Neural progenitor cell (in vitro differentiated cells): ENCODE data around the gene NFRKB. TPM values are rescaled to one million over a fixed set of nuclear protein-coding genes. Genes with fewer than 3 reads are reported as not detected.

Experiments
- DNase-seq: peaks from one replicate; pipeline ENCODE4 v3.0.0-alpha.2; 2016; ENCODE audit warnings: low spot score
- H2AFZ ChIP-seq: fragments of 200-600 bp; sonication (generic); replicated peaks from 2 replicates; pipeline ENCODE4 v1.6.1; 2016; ENCODE audit warnings: antibody characterized with exemption
- H3F3A ChIP-seq: fragments of 200-600 bp; sonication (generic); 2 replicates; pipeline ENCODE4 v1.6.1; 2016; ENCODE audit warnings: antibody characterized with exemption, low read depth
- H3K27ac ChIP-seq: fragments of 200-600 bp; sonication (generic); 2 replicates; pipeline ENCODE4 v1.5.1; 2016; ENCODE audit warnings: mild to moderate bottlenecking
- H3K27me3 ChIP-seq: fragments of 200-600 bp; sonication (generic); 2 replicates; pipeline ENCODE4 v1.6.1; 2016; ENCODE audit warnings: mild to moderate bottlenecking, moderate library complexity
- H3K36me3 ChIP-seq: fragments of 200-600 bp; sonication (generic); 2 replicates; pipeline ENCODE4 v1.5.1; 2016
- H3K4me1 ChIP-seq: fragments of 200-600 bp; sonication (generic); 2 replicates; pipeline ENCODE4 v1.6.1; 2016; ENCODE audit warnings: mixed run types
- H3K4me2 ChIP-seq: fragments of 200-600 bp; sonication (generic); 2 replicates; pipeline ENCODE4 v1.6.1; 2016
- H3K4me3 ChIP-seq: fragments of 200-600 bp; sonication (generic); 2 replicates; pipeline ENCODE4 v1.5.1; 2016
- H3K79me2 ChIP-seq: fragments of 200-600 bp; sonication (generic); 2 replicates; pipeline ENCODE4 v1.6.1; 2016; ENCODE audit warnings: low read depth
- H3K9ac ChIP-seq: fragments of 200-600 bp; sonication (generic); 2 replicates; pipeline ENCODE4 v1.6.1; 2016
- H3K9me3 ChIP-seq: fragments of 200-600 bp; sonication (generic); 2 replicates; pipeline ENCODE4 v1.5.1; 2016; ENCODE audit warnings: low read depth
- H4K20me1 ChIP-seq: fragments of 200-600 bp; sonication (generic); 2 replicates; pipeline ENCODE4 v1.6.1; 2016; ENCODE audit warnings: low read depth
- H3K27ac Mint-ChIP-seq: 3 replicates; pipeline ENCODE4 v1.8.0; 2021; ENCODE audit warnings: mixed read lengths
- H3K27me3 Mint-ChIP-seq: 2 replicates; pipeline ENCODE4 v1.8.0; 2022; ENCODE audit warnings: low read depth, mild to moderate bottlenecking, inconsistent platforms, moderate library complexity, mixed read lengths; ENCODE audit not compliant: insufficient read depth
- H3K36me3 Mint-ChIP-seq: 3 replicates; pipeline ENCODE4 v1.8.0; 2021; ENCODE audit warnings: mixed read lengths
- H3K4me1 Mint-ChIP-seq: 3 replicates; pipeline ENCODE4 v1.8.0; 2021; ENCODE audit warnings: mixed read lengths
- H3K4me3 Mint-ChIP-seq: 3 replicates; pipeline ENCODE4 v1.8.0; 2021; ENCODE audit warnings: mild to moderate bottlenecking, moderate library complexity, mixed read lengths
- H3K9me3 Mint-ChIP-seq: 3 replicates; pipeline ENCODE4 v1.8.0; 2020; ENCODE audit warnings: mixed read lengths
- EZH2 ChIP-seq: fragments of 200-600 bp; sonication (generic); IDR thresholded peaks from 2 replicates; pipeline ENCODE4 v1.6.1; 2017; ENCODE audit warnings: antibody characterized with exemption, mild to moderate bottlenecking, moderate library complexity
- EZH2phosphoT487 ChIP-seq: fragments of 200-600 bp; sonication (generic); IDR thresholded peaks from 2 replicates; pipeline ENCODE4 v1.6.1; 2017; ENCODE audit warnings: antibody characterized with exemption
- total RNA-seq: library from RNA; depleted of rRNA; stranded (reverse); fragments of >200 nt; gene quantifications from 2 replicates; pipeline ENCODE4 v1.2.3, GENCODE V29; 2015; ENCODE audit warnings: low replicate concordance
- TF ChIP-seq, protein P1 (sequence below): fragments of 200-600 bp; sonication (generic); IDR thresholded peaks from 2 replicates; pipeline ENCODE4 v1.5.1; 2017; ENCODE audit warnings: antibody characterized with exemption, mild to moderate bottlenecking

Gene NFRKB
- total RNA-seq, 1 donor from 2014 or later: 33.5 TPM

DNA sequence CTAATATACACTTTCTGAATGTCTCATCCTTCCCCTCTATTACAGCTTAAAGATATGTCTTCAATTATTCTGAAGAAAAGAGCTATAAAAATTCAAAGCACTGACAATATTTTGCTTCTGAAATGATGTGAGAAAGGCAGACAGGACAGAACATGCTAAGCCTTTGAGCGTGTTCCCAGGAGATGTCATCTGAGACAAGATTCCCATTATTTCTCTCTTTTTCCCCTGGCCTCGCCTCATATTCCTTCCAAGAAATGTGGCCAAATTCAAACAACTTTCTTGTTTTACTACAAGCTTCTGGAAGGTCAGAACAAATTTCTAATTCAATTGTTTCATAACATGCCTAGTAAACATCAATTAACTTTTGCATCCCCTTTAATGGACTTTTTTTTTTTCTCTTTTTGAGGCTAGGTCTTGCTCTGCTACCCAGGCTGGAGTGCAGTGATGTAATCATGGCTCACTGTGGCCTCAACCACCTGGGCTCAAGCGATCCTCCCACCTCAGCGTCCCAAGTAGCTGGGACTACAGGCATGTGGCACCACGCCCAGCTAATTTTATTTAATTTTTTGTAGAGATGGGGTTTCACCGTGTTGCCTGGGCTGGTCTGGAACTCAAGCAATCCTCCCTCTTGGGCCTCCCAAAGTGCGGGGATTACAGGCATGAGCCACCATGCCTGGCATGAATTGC is 37.1 kb upstream of the NFRKB start:
- Histone ChIP-seq H3K79me2 (no peaks in the 10 kb centered on the region), H3K4me2 (no peak overlapping the region), H3K27ac (no peak overlapping the region), H3K4me3 (no peak overlapping the region), H3K27me3 (no peaks in the 10 kb centered on the region), H2AFZ (no peak overlapping the region), H3K9me3 (no peaks in the 10 kb centered on the region), H3K36me3 (no peaks in the 10 kb centered on the region), H3F3A (no peaks in the 10 kb centered on the region), H3K4me1 (no peaks in the 10 kb centered on the region), H3K9ac (no peak overlapping the region), H4K20me1 (no peaks in the 10 kb centered on the region)
- Mint-ChIP-seq H3K27ac (no peak overlapping the region), H3K27me3 (no peaks in the 10 kb centered on the region), H3K4me1 (peaks cover 6% of the 10 kb centered on the region), H3K36me3 (peaks cover 23% of the 10 kb centered on the region), H3K4me3 (no peak overlapping the region), H3K9me3 (no peaks in the 10 kb centered on the region)
- TF ChIP-seq EZH2: no peak
- TF ChIP-seq, protein P1, sequence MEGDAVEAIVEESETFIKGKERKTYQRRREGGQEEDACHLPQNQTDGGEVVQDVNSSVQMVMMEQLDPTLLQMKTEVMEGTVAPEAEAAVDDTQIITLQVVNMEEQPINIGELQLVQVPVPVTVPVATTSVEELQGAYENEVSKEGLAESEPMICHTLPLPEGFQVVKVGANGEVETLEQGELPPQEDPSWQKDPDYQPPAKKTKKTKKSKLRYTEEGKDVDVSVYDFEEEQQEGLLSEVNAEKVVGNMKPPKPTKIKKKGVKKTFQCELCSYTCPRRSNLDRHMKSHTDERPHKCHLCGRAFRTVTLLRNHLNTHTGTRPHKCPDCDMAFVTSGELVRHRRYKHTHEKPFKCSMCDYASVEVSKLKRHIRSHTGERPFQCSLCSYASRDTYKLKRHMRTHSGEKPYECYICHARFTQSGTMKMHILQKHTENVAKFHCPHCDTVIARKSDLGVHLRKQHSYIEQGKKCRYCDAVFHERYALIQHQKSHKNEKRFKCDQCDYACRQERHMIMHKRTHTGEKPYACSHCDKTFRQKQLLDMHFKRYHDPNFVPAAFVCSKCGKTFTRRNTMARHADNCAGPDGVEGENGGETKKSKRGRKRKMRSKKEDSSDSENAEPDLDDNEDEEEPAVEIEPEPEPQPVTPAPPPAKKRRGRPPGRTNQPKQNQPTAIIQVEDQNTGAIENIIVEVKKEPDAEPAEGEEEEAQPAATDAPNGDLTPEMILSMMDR: no peak
- no peak for TF ChIP-seq EZH2phosphoT487
- no peak for DNase-seq

DNA sequence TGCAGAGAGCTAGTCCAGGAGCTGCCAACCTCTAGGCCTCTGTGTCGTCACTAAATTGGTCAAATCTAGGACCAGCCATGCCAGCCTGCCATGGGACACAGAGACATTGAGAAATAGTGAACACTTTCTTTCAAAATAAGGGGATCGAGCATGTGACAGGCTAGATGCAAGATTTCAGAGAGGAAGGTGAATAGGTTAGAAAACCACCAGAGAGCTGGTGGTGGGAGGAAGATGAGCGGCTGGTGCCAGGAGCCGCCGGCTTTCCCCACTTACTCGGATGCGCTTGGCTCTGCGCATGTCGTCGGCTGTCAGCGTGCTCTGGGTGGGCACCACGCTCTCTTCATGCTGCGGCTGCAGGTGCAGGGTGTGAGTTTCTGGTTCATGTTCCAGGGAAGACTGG is 35.4 kb upstream of the NFRKB start:
- H3K4me3 Mint-ChIP-seq: no peak overlapping the region
- H3K27ac Mint-ChIP-seq: no peak overlapping the region
- Histone ChIP-seq H3K4me2 (no peak overlapping the region), H4K20me1 (no peaks in the 10 kb centered on the region), H3K79me2 (no peaks in the 10 kb centered on the region), H3K27me3 (no peaks in the 10 kb centered on the region), H3K4me3 (no peak overlapping the region), H3K9ac (no peak overlapping the region), H3K9me3 (no peaks in the 10 kb centered on the region), H3K4me1 (no peaks in the 10 kb centered on the region), H3K27ac (no peak overlapping the region), H2AFZ (no peak overlapping the region), H3F3A (no peaks in the 10 kb centered on the region), H3K36me3 (no peaks in the 10 kb centered on the region)
- no peak for DNase-seq
- no peaks in the 10 kb centered on the region for H3K9me3 Mint-ChIP-seq
- TF ChIP-seq, protein P1: no peak
- no peak for TF ChIP-seq EZH2phosphoT487
- TF ChIP-seq EZH2: no peak
- peaks cover 4% of the 10 kb centered on the region for H3K4me1 Mint-ChIP-seq
- no peaks in the 10 kb centered on the region for H3K27me3 Mint-ChIP-seq
- peaks cover 23% of the 10 kb centered on the region for H3K36me3 Mint-ChIP-seq

DNA sequence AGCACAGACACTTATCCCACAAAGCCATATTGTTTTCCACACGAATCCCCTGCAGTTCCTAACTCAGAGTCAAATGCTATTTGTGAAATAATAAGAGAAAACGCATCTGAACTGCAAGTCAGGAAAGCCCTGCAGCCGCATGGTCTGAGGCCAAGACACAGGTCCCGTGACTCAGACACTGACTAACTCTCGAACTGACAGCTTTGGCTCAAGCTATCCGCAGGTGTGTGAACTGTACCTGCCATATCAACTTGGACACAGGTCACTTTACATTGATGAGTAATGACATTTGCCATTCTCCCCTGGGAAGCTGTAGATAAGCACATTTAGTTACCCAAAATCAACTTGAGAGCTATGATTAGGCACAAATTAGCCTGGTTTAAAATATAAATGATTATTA is 34.9 kb upstream of the NFRKB start:
- Mint-ChIP-seq H3K4me1 (peaks cover 4% of the 10 kb centered on the region), H3K4me3 (no peak overlapping the region), H3K27ac (no peak overlapping the region), H3K9me3 (no peaks in the 10 kb centered on the region), H3K27me3 (no peaks in the 10 kb centered on the region), H3K36me3 (peaks cover 22% of the 10 kb centered on the region)
- H3K4me1 ChIP-seq: no peaks in the 10 kb centered on the region
- H3K27ac ChIP-seq: no peak overlapping the region
- H3K4me3 ChIP-seq: no peak overlapping the region
- no peaks in the 10 kb centered on the region for H3K36me3 ChIP-seq
- TF ChIP-seq EZH2phosphoT487 (no peak), EZH2 (no peak)
- TF ChIP-seq, protein P1: no peak
- H3F3A ChIP-seq: no peaks in the 10 kb centered on the region
- DNase-seq: no peak
- H4K20me1 ChIP-seq: no peaks in the 10 kb centered on the region
- no peaks in the 10 kb centered on the region for H3K9me3 ChIP-seq
- H3K79me2 ChIP-seq: no peaks in the 10 kb centered on the region
- H3K4me2 ChIP-seq: no peak overlapping the region
- H3K27me3 ChIP-seq: no peaks in the 10 kb centered on the region
- H2AFZ ChIP-seq: no peak overlapping the region
- H3K9ac ChIP-seq: no peak overlapping the region
